Ascending aorta (tissue), 2 donors: ENCODE results near the gene ATP8A2. TPM values are rescaled to one million over a fixed set of nuclear protein-coding genes. Genes with fewer than 3 reads are reported as not detected.

Experiments
- DNase-seq, 2 donors: peaks; one replicate each; pipeline ENCODE4 v3.0.0-alpha.2; 2019; ENCODE audit warnings: low spot score in 2 of 2
- H3K27ac ChIP-seq, 2 donors: fragments of 200-600 bp; sonication (generic); one replicate each; pipeline ENCODE4 v1.5.1; 2016 to 2017; ENCODE audit warnings: mild to moderate bottlenecking in 1 of 2
- H3K27me3 ChIP-seq: fragments of 200-600 bp; sonication (generic); one replicate; pipeline ENCODE4 v1.5.1; 2017
- H3K36me3 ChIP-seq, 2 donors: fragments of 200-600 bp; sonication (generic); one replicate each; pipeline ENCODE4 v1.5.1; 2016
- H3K4me1 ChIP-seq, 2 donors: fragments of 200-600 bp; sonication (generic); one replicate each; pipeline ENCODE4 v1.5.1; 2016 to 2017; ENCODE audit warnings: mild to moderate bottlenecking in 1 of 2
- H3K4me3 ChIP-seq, 2 donors: fragments of 200-600 bp; sonication (generic); one replicate each; pipeline ENCODE4 v1.5.1; 2016 to 2017; ENCODE audit warnings: mild to moderate bottlenecking in 1 of 2
- H3K9me3 ChIP-seq, 2 donors: fragments of 200-600 bp; sonication (generic); one replicate each; pipeline ENCODE4 v1.5.1; 2016
- intact Hi-C: fragments of 100-400 bp; cut with DNase I; formaldehyde crosslinking; loops from one replicate; pipeline ENCODE4 v1.15.1; 2023
- total RNA-seq: library from RNA; depleted of rRNA; stranded (reverse); fragments of >200 nt; gene quantifications from one replicate; pipeline ENCODE4 v1.1.0, GENCODE V29; 2016
- TF ChIP-seq, protein P1 (sequence below), 3 experiments: fragments of 200-600 bp in 2 of 3; fragments of 450-650 bp in 1 of 3; sonication (generic) in 2 of 3; IDR thresholded peaks; one replicate each; pipeline ENCODE4 v1.5.1; 2016 to 2019; ENCODE audit warnings: antibody characterized with exemption in 3 of 3, mild to moderate bottlenecking in 1 of 3, moderate library complexity in 1 of 3

Gene ATP8A2
- total RNA-seq, 1 donor from 2014 or later: under 0.01 TPM

- H3K9me3 ChIP-seq: no peaks in the 10 kb centered on the region
- H3K27ac ChIP-seq: no peak overlapping the region
- intact Hi-C loops: no loop called here
- H3K36me3 ChIP-seq: no peaks in the 10 kb centered on the region
- no peak overlapping the region for H3K4me3 ChIP-seq
- DNase-seq: no peak
- no peaks in the 10 kb centered on the region for H3K27me3 ChIP-seq
- no peaks in the 10 kb centered on the region for H3K4me1 ChIP-seq
- TF ChIP-seq, protein P1, sequence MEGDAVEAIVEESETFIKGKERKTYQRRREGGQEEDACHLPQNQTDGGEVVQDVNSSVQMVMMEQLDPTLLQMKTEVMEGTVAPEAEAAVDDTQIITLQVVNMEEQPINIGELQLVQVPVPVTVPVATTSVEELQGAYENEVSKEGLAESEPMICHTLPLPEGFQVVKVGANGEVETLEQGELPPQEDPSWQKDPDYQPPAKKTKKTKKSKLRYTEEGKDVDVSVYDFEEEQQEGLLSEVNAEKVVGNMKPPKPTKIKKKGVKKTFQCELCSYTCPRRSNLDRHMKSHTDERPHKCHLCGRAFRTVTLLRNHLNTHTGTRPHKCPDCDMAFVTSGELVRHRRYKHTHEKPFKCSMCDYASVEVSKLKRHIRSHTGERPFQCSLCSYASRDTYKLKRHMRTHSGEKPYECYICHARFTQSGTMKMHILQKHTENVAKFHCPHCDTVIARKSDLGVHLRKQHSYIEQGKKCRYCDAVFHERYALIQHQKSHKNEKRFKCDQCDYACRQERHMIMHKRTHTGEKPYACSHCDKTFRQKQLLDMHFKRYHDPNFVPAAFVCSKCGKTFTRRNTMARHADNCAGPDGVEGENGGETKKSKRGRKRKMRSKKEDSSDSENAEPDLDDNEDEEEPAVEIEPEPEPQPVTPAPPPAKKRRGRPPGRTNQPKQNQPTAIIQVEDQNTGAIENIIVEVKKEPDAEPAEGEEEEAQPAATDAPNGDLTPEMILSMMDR (IDR thresholded peaks at IDR 0.05): no peak
These were observed 534.5 kb downstream of the ATP8A2 start for GRCh38 chr13:25906191-25906661.

DNA sequence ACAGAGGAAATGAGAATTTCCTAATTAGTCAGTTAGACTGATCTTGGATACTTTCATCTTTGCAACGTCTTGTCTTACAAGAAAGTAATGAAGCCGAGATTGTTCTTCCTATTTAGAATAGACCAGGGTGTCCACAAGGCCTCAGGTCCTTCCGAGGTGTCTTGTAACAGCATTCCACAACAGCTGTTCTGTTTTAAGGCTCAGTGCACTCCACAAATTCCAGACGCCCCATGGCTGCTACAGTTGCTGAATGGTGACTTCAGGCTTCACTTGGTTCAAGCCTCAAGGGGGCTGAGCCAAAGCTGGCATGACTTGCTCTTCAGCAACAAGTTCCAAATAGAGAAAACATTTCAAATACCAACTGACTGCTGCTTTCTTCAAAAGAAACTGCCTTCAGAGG, 536.6 kb downstream of the ATP8A2 start:
- Histone ChIP-seq H3K9me3 (no peaks in the 10 kb centered on the region), H3K27ac (no peak overlapping the region), H3K27me3 (no peaks in the 10 kb centered on the region), H3K36me3 (no peaks in the 10 kb centered on the region), H3K4me1 (no peaks in the 10 kb centered on the region), H3K4me3 (no peak overlapping the region)
- DNase-seq: no peak
- TF ChIP-seq, protein P1 (IDR thresholded peaks at IDR 0.05): no peak
- intact Hi-C loops: no loop called here

GRCh38 chr13:25910243-25910642, 538.5 kb downstream of the ATP8A2 start:
- H3K27me3 ChIP-seq: no peaks in the 10 kb centered on the region
- no peak overlapping the region for H3K4me3 ChIP-seq
- H3K27ac ChIP-seq: no peak overlapping the region
- no peak for DNase-seq
- no peaks in the 10 kb centered on the region for H3K9me3 ChIP-seq
- no peaks in the 10 kb centered on the region for H3K36me3 ChIP-seq
- TF ChIP-seq, protein P1 (IDR thresholded peaks at IDR 0.05): no peak
- H3K4me1 ChIP-seq: no peaks in the 10 kb centered on the region
- intact Hi-C loops: no loop called here

DNA sequence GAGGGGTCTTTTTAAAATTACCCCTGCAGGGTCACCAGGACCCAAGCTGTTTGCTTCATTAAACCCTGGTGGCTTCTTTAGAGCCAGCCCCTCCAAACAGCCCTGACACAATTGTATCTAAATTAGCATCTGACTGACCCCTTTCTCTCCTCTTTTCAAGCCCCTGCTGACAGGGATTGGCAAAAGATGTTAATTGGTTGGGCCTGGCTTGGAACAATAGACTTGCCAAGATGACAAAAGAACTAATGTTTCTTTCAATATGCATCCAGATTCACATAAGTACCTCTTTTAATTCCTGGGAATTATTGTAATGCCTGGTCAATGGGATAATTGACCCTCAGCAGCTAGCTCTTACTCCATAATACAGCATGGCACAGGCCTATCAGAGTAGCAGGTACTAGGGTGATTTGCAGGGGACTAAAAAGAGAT, 539.2 kb downstream of the ATP8A2 start:
- H3K4me1 ChIP-seq: no peaks in the 10 kb centered on the region
- H3K27me3 ChIP-seq: no peaks in the 10 kb centered on the region
- no peak overlapping the region for H3K27ac ChIP-seq
- no peak for DNase-seq
- intact Hi-C loops: no loop called here
- no peaks in the 10 kb centered on the region for H3K36me3 ChIP-seq
- no peak overlapping the region for H3K4me3 ChIP-seq
- TF ChIP-seq, protein P1 (IDR thresholded peaks at IDR 0.05): no peak
- no peaks in the 10 kb centered on the region for H3K9me3 ChIP-seq

DNA sequence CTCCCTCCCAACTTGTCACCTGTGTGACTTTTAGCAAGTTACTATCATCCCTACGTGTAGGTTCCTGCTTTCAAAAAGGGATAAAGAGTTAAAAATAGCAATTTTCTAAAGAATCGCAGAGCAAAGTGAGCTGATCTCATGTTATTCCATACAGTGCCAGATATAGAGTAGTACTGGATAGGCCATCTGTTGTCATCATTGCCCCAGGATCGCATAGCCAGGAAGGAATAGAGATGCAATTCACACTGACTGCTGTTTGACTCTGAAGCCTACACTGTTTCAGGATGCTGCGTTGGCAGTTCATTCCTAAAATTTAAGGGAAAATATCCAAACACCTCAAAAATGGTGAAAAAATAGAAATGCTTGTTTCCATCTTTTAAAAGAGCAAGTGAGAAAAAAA, 541.2 kb downstream of the ATP8A2 start:
- TF ChIP-seq, protein P1 (IDR thresholded peaks at IDR 0.05): no peak
- no peaks in the 10 kb centered on the region for H3K4me1 ChIP-seq
- H3K9me3 ChIP-seq: no peaks in the 10 kb centered on the region
- no peak overlapping the region for H3K27ac ChIP-seq
- no peaks in the 10 kb centered on the region for H3K36me3 ChIP-seq
- H3K4me3 ChIP-seq: no peak overlapping the region
- no peaks in the 10 kb centered on the region for H3K27me3 ChIP-seq
- intact Hi-C loops: no loop called here
- DNase-seq: no peak
